ENCODE measurements around the gene ZDHHC11B. TPM values are rescaled to one million over a fixed set of nuclear protein-coding genes. Genes with fewer than 3 reads are reported as not detected.
"Not testable (repeated sequence)": the region's sequence is repeated elsewhere in the genome, so short reads cannot be mapped to it uniquely, and the experiment has no call there.

Gene ZDHHC11B
- 0.64 TPM for total RNA-seq

GRCh38 chr5:784428-785177 lies at the start of gene ZDHHC11B:
ZDHHC11B (minus strand) TSS chr5:784729; CDS start chr5:766919, 17,810 bp downstream.
- not testable (repeated sequence) for H3K27ac ChIP-seq, H3K36me3 ChIP-seq, H3K9me3 ChIP-seq, H3K27me3 ChIP-seq, H3K4me1 ChIP-seq
- intact Hi-C loops (cut with DNase I) = loop anchor here (2.0 to 10.0 kb wide), 2 partner anchors 110 to 172 kb away; partner anchors contain the start of gene CEP72
- H3K4me3 ChIP-seq = peak within 1 kb of the TSS; percentile 72 to 83
- peak; percentile 74 to 94 for DNase-seq (ENCODE audit: low spot score in 2 of 2)

GRCh38 chr5:834013-834412 lies 49.5 kb upstream of the ZDHHC11B start:
- H3K4me1 ChIP-seq; H3K36me3 ChIP-seq; H3K9me3 ChIP-seq; H3K27me3 ChIP-seq; H3K4me3 ChIP-seq; H3K27ac ChIP-seq; intact Hi-C loops (cut with DNase I); DNase-seq (ENCODE audit: low spot score in 2 of 2): not testable (repeated sequence)

- H3K9me3 ChIP-seq; H3K4me3 ChIP-seq; DNase-seq (ENCODE audit: low spot score in 2 of 2); H3K27ac ChIP-seq; H3K36me3 ChIP-seq; H3K27me3 ChIP-seq; intact Hi-C loops (cut with DNase I); H3K4me1 ChIP-seq: not testable (repeated sequence)
Observed at GRCh38 chr5:828194-828593, 43.7 kb upstream of the ZDHHC11B start.

- DNase-seq (ENCODE audit: low spot score in 2 of 2); H3K27me3 ChIP-seq; H3K36me3 ChIP-seq; H3K4me3 ChIP-seq; H3K4me1 ChIP-seq; intact Hi-C loops (cut with DNase I); H3K27ac ChIP-seq; H3K9me3 ChIP-seq: not testable (repeated sequence)
Observed at GRCh38 chr5:825544-825943, 41.0 kb upstream of the ZDHHC11B start.

DNA sequence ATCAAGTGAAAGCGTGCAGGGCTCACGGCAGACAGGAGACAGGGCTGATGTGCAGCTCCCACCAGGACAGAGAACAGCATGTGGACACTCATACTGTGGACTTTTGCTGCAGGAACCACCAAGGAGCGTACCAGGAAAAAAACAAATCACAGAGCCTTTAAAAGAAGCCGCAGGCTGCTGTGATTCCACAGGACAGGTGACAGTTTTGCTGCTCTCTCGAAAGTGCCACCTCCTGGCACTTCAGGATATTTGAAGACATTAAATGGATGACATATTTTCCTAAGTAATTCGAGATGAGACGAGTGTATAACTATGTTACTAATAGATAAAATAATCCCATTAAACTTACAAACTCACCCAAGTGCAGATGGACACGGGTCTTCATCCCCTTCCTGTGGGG lies 37.0 kb upstream of the ZDHHC11B start:
- no peak for DNase-seq (ENCODE audit: low spot score in 2 of 2)
- TF ChIP-seq, protein P1, sequence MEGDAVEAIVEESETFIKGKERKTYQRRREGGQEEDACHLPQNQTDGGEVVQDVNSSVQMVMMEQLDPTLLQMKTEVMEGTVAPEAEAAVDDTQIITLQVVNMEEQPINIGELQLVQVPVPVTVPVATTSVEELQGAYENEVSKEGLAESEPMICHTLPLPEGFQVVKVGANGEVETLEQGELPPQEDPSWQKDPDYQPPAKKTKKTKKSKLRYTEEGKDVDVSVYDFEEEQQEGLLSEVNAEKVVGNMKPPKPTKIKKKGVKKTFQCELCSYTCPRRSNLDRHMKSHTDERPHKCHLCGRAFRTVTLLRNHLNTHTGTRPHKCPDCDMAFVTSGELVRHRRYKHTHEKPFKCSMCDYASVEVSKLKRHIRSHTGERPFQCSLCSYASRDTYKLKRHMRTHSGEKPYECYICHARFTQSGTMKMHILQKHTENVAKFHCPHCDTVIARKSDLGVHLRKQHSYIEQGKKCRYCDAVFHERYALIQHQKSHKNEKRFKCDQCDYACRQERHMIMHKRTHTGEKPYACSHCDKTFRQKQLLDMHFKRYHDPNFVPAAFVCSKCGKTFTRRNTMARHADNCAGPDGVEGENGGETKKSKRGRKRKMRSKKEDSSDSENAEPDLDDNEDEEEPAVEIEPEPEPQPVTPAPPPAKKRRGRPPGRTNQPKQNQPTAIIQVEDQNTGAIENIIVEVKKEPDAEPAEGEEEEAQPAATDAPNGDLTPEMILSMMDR (IDR thresholded peaks at IDR 0.05) = no peak
- Histone ChIP-seq H3K36me3 (no peaks in the 10 kb centered on the region), H3K27me3 (no peaks in the 10 kb centered on the region), H3K9me3 (no peaks in the 10 kb centered on the region), H3K27ac (no peak overlapping the region), H3K4me1 (no peaks in the 10 kb centered on the region), H3K4me3 (no peak overlapping the region)
- intact Hi-C loops (cut with DNase I) = no loop called here

GRCh38 chr5:820245-820644 lies 35.7 kb upstream of the ZDHHC11B start:
- intact Hi-C loops (cut with DNase I) = no loop called here
- no peak for DNase-seq (ENCODE audit: low spot score in 2 of 2)
- Histone ChIP-seq H3K27me3 (no peaks in the 10 kb centered on the region), H3K9me3 (no peaks in the 10 kb centered on the region), H3K36me3 (no peaks in the 10 kb centered on the region), H3K4me1 (no peaks in the 10 kb centered on the region), H3K27ac (no peak overlapping the region), H3K4me3 (no peak overlapping the region)
- TF ChIP-seq, protein P1 (IDR thresholded peaks at IDR 0.05) = no peak

- H3K4me1 ChIP-seq = no peaks in the 10 kb centered on the region
- no peak overlapping the region for H3K4me3 ChIP-seq
- no peaks in the 10 kb centered on the region for H3K9me3 ChIP-seq
- H3K27ac ChIP-seq = no peak overlapping the region
- no peaks in the 10 kb centered on the region for H3K27me3 ChIP-seq
- H3K36me3 ChIP-seq = no peaks in the 10 kb centered on the region
- no peak for DNase-seq (ENCODE audit: low spot score in 2 of 2)
- intact Hi-C loops (cut with DNase I) = no loop called here
- TF ChIP-seq, protein P1 (IDR thresholded peaks at IDR 0.05) = no peak
Observed at GRCh38 chr5:819078-819477, 34.5 kb upstream of the ZDHHC11B start.

GRCh38 chr5:816176-816575 lies 31.6 kb upstream of the ZDHHC11B start:
- Histone ChIP-seq H3K36me3 (no peaks in the 10 kb centered on the region), H3K27ac (no peak overlapping the region), H3K9me3 (no peaks in the 10 kb centered on the region), H3K27me3 (no peaks in the 10 kb centered on the region), H3K4me3 (no peak overlapping the region), H3K4me1 (no peaks in the 10 kb centered on the region)
- DNase-seq (ENCODE audit: low spot score in 2 of 2) = no peak
- intact Hi-C loops (cut with DNase I) = no loop called here
- TF ChIP-seq, protein P1 (IDR thresholded peaks at IDR 0.05) = no peak

Data from ascending aorta (tissue), 2 donors.